HG02970 (cell line): ENCODE data around the gene ANKRD42.
A peak's percentile ranks its signal among the peaks of the same experiment; 100 is the strongest.

Experiments used
- ATAC-seq: cut with Tn5 transposase; IDR thresholded peaks from one replicate; pipeline ENCODE4 v1.9.1; 2021; ENCODE audit warnings: mild to moderate bottlenecking, moderate library complexity, moderate number of reproducible peaks; ENCODE audit not compliant: unreplicated experiment, low FRiP score

Gene ANKRD42

GRCh38 chr11:83285151-83285770 lies 91.7 kb downstream of the ANKRD42 start:
- no peak for ATAC-seq

- peak; percentile 95 for ATAC-seq
Observed at GRCh38 chr11:83285771-83286528, 92.4 kb downstream of the ANKRD42 start, which contains the start of gene CCDC90B. CCDC90B (minus strand) TSS chr11:83286367; CDS start chr11:83285972, 395 bp downstream.

- no peak for ATAC-seq
Observed at GRCh38 chr11:83287631-83288030, 94.1 kb downstream of the ANKRD42 start.

GRCh38 chr11:83292709-83293456 lies 99.4 kb downstream of the ANKRD42 start:
- no peak for ATAC-seq

GRCh38 chr11:83293457-83293774 lies 99.9 kb downstream of the ANKRD42 start:
- no peak for ATAC-seq

- ATAC-seq = no peak
Observed at GRCh38 chr11:83294208-83294607, 100.7 kb downstream of the ANKRD42 start.
